Measurements from ENCODE around the gene ATG2A. TPM values are rescaled to one million over a fixed set of nuclear protein-coding genes. Genes with fewer than 3 reads are reported as not detected.
A peak's percentile ranks its signal among the peaks of the same experiment; 100 is the strongest.

ATG2A gene
- total and polyA plus RNA-seq, 9 of the 15 experiments (the other 6 are each of a cell fraction or from before 2014, with no cell fraction given) = 0.25 to 45.9 (median 5.2) TPM

- TF ChIP-seq MCM2 (IDR thresholded peaks at IDR 0.05; ENCODE audit: low read depth) (no peak), KHSRP (IDR thresholded peaks at IDR 0.05) (peak; percentile 51; the same call in 1 of the 2 replicates), ZNF280B (CRISPR knock-in tag; IDR thresholded peaks at IDR 0.05) (no peak), DNMT1 (IDR thresholded peaks at IDR 0.05) (no peak), NR2C1 (IDR thresholded peaks at IDR 0.05) (peak; percentile 61; the same call in 1 of the 2 replicates), NR2C1 (tag; IDR thresholded peaks at IDR 0.05) (peak; percentile 35; the same call in 1 of the 2 replicates), SAFB (IDR thresholded peaks at IDR 0.05; ENCODE audit: borderline replicate concordance, low read depth, low read length) (no peak), ATF1 (CRISPR knock-in tag; IDR thresholded peaks at IDR 0.05) (no peak), ATF1 (tag; IDR thresholded peaks at IDR 0.05) (peak; percentile 67), ZNF263 (CRISPR knock-in tag; IDR thresholded peaks at IDR 0.05; ENCODE audit: borderline replicate concordance) (peak; percentile 72; the same call in 1 of the 2 replicates), SMARCB1 (IDR thresholded peaks at IDR 0.05; ENCODE audit: insufficient read length, low read depth) (peak; percentile 26), ZNF124 (CRISPR knock-in tag; IDR thresholded peaks at IDR 0.05) (no peak), HCFC1 (IDR thresholded peaks at IDR 0.05; ENCODE audit: low read depth, low read length) (no peak), HES1 (IDR thresholded peaks at IDR 0.05; ENCODE audit: low read depth) (peak; percentile 57; the same call in 1 of the 2 replicates), CTCFL (IDR thresholded peaks at IDR 0.05; ENCODE audit: borderline replicate concordance, insufficient read depth, low read depth, low read length, poor library complexity, severe bottlenecking) (no peak), ZNF830 (CRISPR knock-in tag; IDR thresholded peaks at IDR 0.05) (no peak), CCNT2 (IDR thresholded peaks at IDR 0.05; ENCODE audit: borderline replicate concordance, extremely low read depth, insufficient read length, low read depth, low read length) (peak; percentile 98), XRCC4 (IDR thresholded peaks at IDR 0.05; ENCODE audit: extremely low read depth, insufficient read depth, insufficient read length) (no peak), UBTF (IDR thresholded peaks at IDR 0.05; ENCODE audit: borderline replicate concordance in 1 of 2, low read depth in 2 of 2, low read length in 2 of 2) (0 out of 4 replicates have a peak, but pooled peaks of 1 of the 2 experiments have one; percentile 47)
- TF ChIP-seq, protein P1, sequence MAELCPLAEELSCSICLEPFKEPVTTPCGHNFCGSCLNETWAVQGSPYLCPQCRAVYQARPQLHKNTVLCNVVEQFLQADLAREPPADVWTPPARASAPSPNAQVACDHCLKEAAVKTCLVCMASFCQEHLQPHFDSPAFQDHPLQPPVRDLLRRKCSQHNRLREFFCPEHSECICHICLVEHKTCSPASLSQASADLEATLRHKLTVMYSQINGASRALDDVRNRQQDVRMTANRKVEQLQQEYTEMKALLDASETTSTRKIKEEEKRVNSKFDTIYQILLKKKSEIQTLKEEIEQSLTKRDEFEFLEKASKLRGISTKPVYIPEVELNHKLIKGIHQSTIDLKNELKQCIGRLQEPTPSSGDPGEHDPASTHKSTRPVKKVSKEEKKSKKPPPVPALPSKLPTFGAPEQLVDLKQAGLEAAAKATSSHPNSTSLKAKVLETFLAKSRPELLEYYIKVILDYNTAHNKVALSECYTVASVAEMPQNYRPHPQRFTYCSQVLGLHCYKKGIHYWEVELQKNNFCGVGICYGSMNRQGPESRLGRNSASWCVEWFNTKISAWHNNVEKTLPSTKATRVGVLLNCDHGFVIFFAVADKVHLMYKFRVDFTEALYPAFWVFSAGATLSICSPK (IDR thresholded peaks at IDR 0.05; ENCODE audit: borderline replicate concordance) = no peak
These were observed 28.1 kb downstream of the ATG2A start (continued) for GRCh38 chr11:64888729-64889511.

Measured in K562 (cell line).